IMR-90 (cell line): ENCODE data around the gene NTN4. TPM values are rescaled to one million over a fixed set of nuclear protein-coding genes. Genes with fewer than 3 reads are reported as not detected.

Source experiments
- ATAC-seq: fragments of 200-7000 bp; cut with Tn5 transposase; 2 replicates; pipeline ENCODE4 v1.9.1; 2020; ENCODE audit warnings: low read depth, mild to moderate bottlenecking, moderate library complexity
- BruUV-seq: library from RNA; stranded (reverse); fragments of 400-500 nt; replicated peaks from 2 replicates; lab custom pipeline; 2021; lab: Mats Ljungman, UMichigan
- CTCF ChIA-PET: fragments of 300-600 bp; formaldehyde crosslinking; extraction: SDS; loops from one replicate; lab custom pipeline; 2021; ENCODE audit warnings: antibody characterized with exemption; lab: Yijun Ruan, JAX
- POLR2A ChIA-PET: fragments of 300-600 bp; sonication (Branson Sonifier 250); formaldehyde crosslinking; loops from one replicate; lab custom pipeline; 2022; ENCODE audit warnings: antibody characterized with exemption; ENCODE audit not compliant: unreplicated experiment; lab: Charles Lee
- DNase-seq: peaks from one replicate; pipeline ENCODE4 v3.0.0; 2013
- H2AFZ ChIP-seq: replicated peaks from 2 replicates; pipeline ENCODE3; 2013; ENCODE audit warnings: low read length, mild to moderate bottlenecking; ENCODE audit not compliant: poor library complexity
- H2AK5ac ChIP-seq: 2 replicates; pipeline ENCODE4 v1.6.1; 2013; ENCODE audit warnings: low read depth, low read length, inconsistent platforms
- H2AK9ac ChIP-seq: replicated peaks from 2 replicates; pipeline ENCODE3; 2013; ENCODE audit warnings: mild to moderate bottlenecking, low read depth, low read length, moderate library complexity; ENCODE audit not compliant: poor library complexity
- H2BK120ac ChIP-seq: 2 replicates; pipeline ENCODE4 v1.6.1; 2013; ENCODE audit warnings: low read depth, low read length, inconsistent platforms
- H2BK15ac ChIP-seq: 3 replicates; pipeline ENCODE4 v1.6.1; 2013; ENCODE audit warnings: low read depth, low read length, inconsistent platforms
- H2BK20ac ChIP-seq: 2 replicates; pipeline ENCODE4 v1.6.1; 2013; ENCODE audit warnings: low read depth, mild to moderate bottlenecking, inconsistent platforms, low read length, moderate library complexity
- H2BK5ac ChIP-seq: 2 replicates; pipeline ENCODE4 v1.6.1; 2013; ENCODE audit warnings: mild to moderate bottlenecking, low read depth, low read length, inconsistent platforms; ENCODE audit not compliant: poor library complexity, severe bottlenecking
- H3K14ac ChIP-seq: replicated peaks from 2 replicates; pipeline ENCODE4 v1.6.1; 2013; ENCODE audit warnings: low read depth, low read length, inconsistent platforms
- H3K18ac ChIP-seq: 2 replicates; pipeline ENCODE4 v1.6.1; 2013; ENCODE audit warnings: low read depth, low read length, control low read depth
- H3K23ac ChIP-seq: 2 replicates; pipeline ENCODE4 v1.6.1; 2013; ENCODE audit warnings: low read depth, low read length, inconsistent platforms
- H3K27ac ChIP-seq: 2 replicates; pipeline ENCODE4 v1.5.1; 2013; ENCODE audit warnings: mild to moderate bottlenecking, control low read depth, low read length; ENCODE audit not compliant: insufficient read depth
- H3K27me3 ChIP-seq: 2 replicates; pipeline ENCODE4 v1.6.1; 2013; ENCODE audit warnings: low read length; ENCODE audit not compliant: control insufficient read depth, insufficient read depth
- H3K36me3 ChIP-seq: 2 replicates; pipeline ENCODE4 v1.6.1; 2013; ENCODE audit warnings: low read length, mixed read lengths; ENCODE audit not compliant: control insufficient read depth, insufficient read depth
- H3K4ac ChIP-seq: 2 replicates; pipeline ENCODE4 v1.6.1; 2013; ENCODE audit warnings: low read depth, low read length, inconsistent platforms
- H3K4me1 ChIP-seq: 2 replicates; pipeline ENCODE4 v1.6.1; 2013; ENCODE audit warnings: low read length, mixed read lengths; ENCODE audit not compliant: control insufficient read depth, insufficient read depth
- H3K4me2 ChIP-seq: 2 replicates; pipeline ENCODE4 v1.6.1; 2013; ENCODE audit warnings: low read depth, mild to moderate bottlenecking, control low read depth, low read length, moderate library complexity
- H3K4me3 ChIP-seq: 2 replicates; pipeline ENCODE4 v1.5.1; 2013; ENCODE audit warnings: low read depth, mild to moderate bottlenecking, control low read depth, low read length, moderate library complexity; ENCODE audit not compliant: insufficient read depth
- H3K56ac ChIP-seq: 2 replicates; pipeline ENCODE4 v1.6.1; 2013; ENCODE audit warnings: low read length, inconsistent platforms; ENCODE audit not compliant: insufficient read depth; ENCODE audit errors: extremely low read depth
- H3K79me1 ChIP-seq, 2 experiments: 2 replicates each; pipeline ENCODE4 v1.6.1; 2013; ENCODE audit warnings: low read length in 2 of 2, inconsistent platforms in 1 of 2, low read depth in 1 of 2
- H3K9ac ChIP-seq: 2 replicates; pipeline ENCODE4 v1.6.1; 2013; ENCODE audit warnings: low read depth, low read length, control low read depth
- H3K9me1 ChIP-seq: 2 replicates; pipeline ENCODE4 v1.6.1; 2013; ENCODE audit warnings: low read length, inconsistent platforms; ENCODE audit not compliant: insufficient read depth
- H3K9me3 ChIP-seq: 2 replicates; pipeline ENCODE4 v1.6.1; 2013; ENCODE audit warnings: low read length; ENCODE audit not compliant: control insufficient read depth, insufficient read depth
- H4K20me1 ChIP-seq: 2 replicates; pipeline ENCODE4 v1.6.1; 2013; ENCODE audit warnings: low read length, inconsistent platforms; ENCODE audit not compliant: insufficient read depth
- H4K5ac ChIP-seq: 2 replicates; pipeline ENCODE4 v1.6.1; 2013; ENCODE audit warnings: mild to moderate bottlenecking, low read depth, low read length, control low read depth
- H4K8ac ChIP-seq, 2 experiments: 2 replicates each; pipeline ENCODE4 v1.6.1; 2013; ENCODE audit warnings: low read depth in 2 of 2, low read length in 2 of 2, control low read depth in 1 of 2, inconsistent platforms in 1 of 2
- H4K91ac ChIP-seq: 2 replicates; pipeline ENCODE4 v1.6.1; 2013; ENCODE audit warnings: low read depth, low read length, inconsistent platforms; ENCODE audit not compliant: insufficient read depth
- BHLHE40 ChIP-seq: fragments of 150-350 bp; IDR thresholded peaks from 2 replicates; pipeline ENCODE4 v1.6.1; 2016; ENCODE audit warnings: mild to moderate bottlenecking, low read depth, low read length
- CEBPB ChIP-seq: IDR thresholded peaks from 2 replicates; pipeline ENCODE4 v1.6.1; 2012; ENCODE audit warnings: low read depth, low read length, improper control_type of control experiment
- MAFK ChIP-seq: IDR thresholded peaks from 2 replicates; pipeline ENCODE4 v1.6.1; 2012; ENCODE audit warnings: low read depth, low read length, improper control_type of control experiment
- MXI1 ChIP-seq: IDR thresholded peaks from 2 replicates; pipeline ENCODE4 v1.6.1; 2012; ENCODE audit warnings: low read depth, mild to moderate bottlenecking, low read length, moderate library complexity, borderline replicate concordance
- NFE2L2 ChIP-seq: fragments of 150-350 bp; IDR thresholded peaks from 2 replicates; pipeline ENCODE4 v1.6.1; 2016; ENCODE audit warnings: low read depth, mild to moderate bottlenecking, low read length
- POLR2A ChIP-seq: IDR thresholded peaks from 2 replicates; pipeline ENCODE4 v1.6.1; 2012; ENCODE audit warnings: mild to moderate bottlenecking, low read depth, low read length
- RCOR1 ChIP-seq: IDR thresholded peaks from 2 replicates; pipeline ENCODE4 v1.6.1; 2012; ENCODE audit warnings: mild to moderate bottlenecking, low read length, improper control_type of control experiment; ENCODE audit not compliant: insufficient replicate concordance
- WGBS, 2 experiments: methylation state at CpG; one replicate each; pipeline versions ENCODE4 v1.1.5 to v1.1.7; 2013; ENCODE audit warnings: missing lambda C conversion rate in 2 of 2; ENCODE audit not compliant: insufficient read length in 1 of 2; ENCODE audit errors: extremely low coverage in 2 of 2; 5-methylcytosine and 5-hydroxymethylcytosine counted together
- dilution Hi-C: fragments of 300-500 bp; cut with HindIII; formaldehyde crosslinking; loops from one replicate; pipeline ENCODE4 v1.14.3; 2018; ENCODE audit warnings: low sequenced_read_pairs; ENCODE audit not compliant: unreplicated experiment
- in situ Hi-C: fragments of 300-500 bp; cut with MboI; formaldehyde crosslinking; loops from 3 replicates; pipeline ENCODE4 v1.14.3; 2019; ENCODE audit warnings: low sequenced_read_pairs, inconsistent platforms, mixed read lengths
- intact Hi-C: fragments of 100-400 bp; cut with micrococcal nuclease; formaldehyde crosslinking; loops from 2 replicates; pipeline ENCODE4 v1.10.0; 2022
- polyA plus RNA-seq, 3 experiments: library from polyadenylated mRNA; depleted of rRNA; stranded (reverse); fragments of >200 nt; gene quantifications; 2 replicates each; pipeline ENCODE4 v1.2.3, GENCODE V29; 2012; ENCODE audit warnings: low replicate concordance in 1 of 3
- total RNA-seq: library from RNA; depleted of rRNA; stranded (reverse); fragments of >200 nt; gene quantifications from 2 replicates; pipeline ENCODE4 v1.2.3, GENCODE V29; 2012
- TF ChIP-seq, protein P1 (sequence below): conservative IDR thresholded peaks from 2 replicates; pipeline ENCODE4 v1.5.1; 2012; ENCODE audit warnings: mild to moderate bottlenecking, low read depth, low read length, improper control_type of control experiment

The NTN4 gene
- total and polyA plus RNA-seq, 2 of the 4 experiments (the other 2 are of a cell fraction) = 54.6 to 56.6 TPM

GRCh38 chr12:95690861-95691635 lies 99.5 kb downstream of the NTN4 start:
- BruUV-seq = no TSS peak
- Histone ChIP-seq H3K18ac (no peak overlapping the region), H3K9me3 (no peaks in the 10 kb centered on the region), H4K91ac (no peak overlapping the region), H2AK5ac (no peak overlapping the region), H3K27ac (no peak overlapping the region), H2AK9ac (no peak overlapping the region), H3K36me3 (peaks cover 5% of the 10 kb centered on the region; the same call in 1 of the 2 replicates), H3K79me1 (no peaks in the 10 kb centered on the region; a peak in 1 of 4 replicates), H2BK120ac (no peak overlapping the region), H3K56ac (no peak overlapping the region), H2AFZ (no peak overlapping the region), H3K9ac (no peak overlapping the region), H3K9me1 (no peaks in the 10 kb centered on the region), H3K4me1 (no peaks in the 10 kb centered on the region), H2BK20ac (no peak overlapping the region), H4K20me1 (no peaks in the 10 kb centered on the region), H3K4me3 (no peak overlapping the region), H3K14ac (no peak overlapping the region), H3K23ac (no peak overlapping the region), H3K4ac (no peak overlapping the region), H4K8ac (no peak overlapping the region), H3K27me3 (no peaks in the 10 kb centered on the region; the same call in 1 of the 2 replicates), H4K5ac (no peak overlapping the region), H2BK5ac (no peak overlapping the region), H3K4me2 (no peak overlapping the region), H2BK15ac (no peak overlapping the region)
- ATAC-seq (no peak), DNase-seq (no peak)
- CTCF ChIA-PET = interaction anchor here (1.0 kb wide), 1 partner anchor 12 kb away, joined by 3 read pairs; no protein-coding TSS in a partner anchor
- POLR2A ChIA-PET = no interaction called here
- TF ChIP-seq MAFK (no peak), BHLHE40 (no peak), MXI1 (no peak), RCOR1 (no peak), CEBPB (no peak), POLR2A (no peak), NFE2L2 (no peak)
- TF ChIP-seq, protein P1, sequence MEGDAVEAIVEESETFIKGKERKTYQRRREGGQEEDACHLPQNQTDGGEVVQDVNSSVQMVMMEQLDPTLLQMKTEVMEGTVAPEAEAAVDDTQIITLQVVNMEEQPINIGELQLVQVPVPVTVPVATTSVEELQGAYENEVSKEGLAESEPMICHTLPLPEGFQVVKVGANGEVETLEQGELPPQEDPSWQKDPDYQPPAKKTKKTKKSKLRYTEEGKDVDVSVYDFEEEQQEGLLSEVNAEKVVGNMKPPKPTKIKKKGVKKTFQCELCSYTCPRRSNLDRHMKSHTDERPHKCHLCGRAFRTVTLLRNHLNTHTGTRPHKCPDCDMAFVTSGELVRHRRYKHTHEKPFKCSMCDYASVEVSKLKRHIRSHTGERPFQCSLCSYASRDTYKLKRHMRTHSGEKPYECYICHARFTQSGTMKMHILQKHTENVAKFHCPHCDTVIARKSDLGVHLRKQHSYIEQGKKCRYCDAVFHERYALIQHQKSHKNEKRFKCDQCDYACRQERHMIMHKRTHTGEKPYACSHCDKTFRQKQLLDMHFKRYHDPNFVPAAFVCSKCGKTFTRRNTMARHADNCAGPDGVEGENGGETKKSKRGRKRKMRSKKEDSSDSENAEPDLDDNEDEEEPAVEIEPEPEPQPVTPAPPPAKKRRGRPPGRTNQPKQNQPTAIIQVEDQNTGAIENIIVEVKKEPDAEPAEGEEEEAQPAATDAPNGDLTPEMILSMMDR = no peak
- dilution Hi-C loops = no loop called here
- in situ Hi-C loops = no loop called here
- 100% methylated on average over 1 of the region's 8 CpGs; no CpG with 5 or more reads in 1 of the 2 experiments for WGBS, 2 experiments
- intact Hi-C loops = no loop called here
